Measurements from ENCODE around the gene TPBGL. TPM values are rescaled to one million over a fixed set of nuclear protein-coding genes. Genes with fewer than 3 reads are reported as not detected.
"Not testable (repeated sequence)": the region's sequence is repeated elsewhere in the genome, so short reads cannot be mapped to it uniquely, and the experiment has no call there.

The TPBGL gene
- total RNA-seq, 1 donor from 2014 or later, result 0.55 TPM

DNA sequence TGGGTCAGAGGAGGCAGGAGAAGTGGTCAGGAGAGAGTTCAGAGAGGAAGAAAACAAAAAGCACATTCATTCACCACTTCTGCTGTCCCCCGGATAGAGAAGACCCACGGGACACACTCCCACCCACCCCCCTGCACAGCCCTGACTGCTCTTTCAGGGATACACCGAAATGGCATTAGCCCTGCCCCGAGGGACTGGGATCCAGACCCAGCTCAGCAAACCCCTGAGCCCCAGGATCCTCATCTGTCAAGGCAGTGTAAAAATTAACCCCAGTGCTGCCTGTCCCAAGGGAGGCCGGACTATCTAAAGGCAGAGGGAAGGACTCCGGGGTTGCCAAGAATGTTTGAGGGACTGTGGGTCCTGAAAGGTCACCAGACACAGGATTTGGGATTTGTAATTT is 31.2 kb downstream of the TPBGL start:
- no peak for DNase-seq (ENCODE audit: low read depth)

- no peak for DNase-seq (ENCODE audit: low read depth)
Measured at GRCh38 chr11:75272391-75272790, 31.8 kb downstream of the TPBGL start.

DNA sequence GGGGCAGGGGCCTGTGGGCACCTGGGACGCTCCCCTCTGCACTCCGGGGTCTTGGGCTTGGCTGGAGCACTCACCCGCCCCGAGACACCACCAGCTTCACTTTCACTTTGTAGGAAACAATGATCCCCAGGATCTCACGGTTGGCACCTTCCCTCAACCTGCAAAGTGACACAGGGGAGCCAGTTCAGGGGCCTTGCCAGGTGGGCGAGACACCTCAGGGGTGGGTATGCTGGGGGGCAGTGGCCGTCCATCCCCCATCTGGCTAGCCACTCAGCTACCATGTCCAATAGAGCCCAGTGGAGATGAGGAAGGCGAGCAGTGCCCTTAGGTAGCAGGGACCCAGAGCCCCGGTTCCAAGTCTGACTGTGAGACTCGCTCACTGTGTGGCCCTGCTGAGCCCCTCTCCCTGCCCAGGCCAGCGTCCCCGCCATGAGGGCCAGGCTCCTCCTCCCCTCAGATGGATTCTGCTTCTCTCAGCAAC is 32.3 kb downstream of the TPBGL start:
- DNase-seq (ENCODE audit: low read depth), result no peak

GRCh38 chr11:75273411-75274391 is 33.1 kb downstream of the TPBGL start:
- DNase-seq (ENCODE audit: low read depth), result no peak

DNA sequence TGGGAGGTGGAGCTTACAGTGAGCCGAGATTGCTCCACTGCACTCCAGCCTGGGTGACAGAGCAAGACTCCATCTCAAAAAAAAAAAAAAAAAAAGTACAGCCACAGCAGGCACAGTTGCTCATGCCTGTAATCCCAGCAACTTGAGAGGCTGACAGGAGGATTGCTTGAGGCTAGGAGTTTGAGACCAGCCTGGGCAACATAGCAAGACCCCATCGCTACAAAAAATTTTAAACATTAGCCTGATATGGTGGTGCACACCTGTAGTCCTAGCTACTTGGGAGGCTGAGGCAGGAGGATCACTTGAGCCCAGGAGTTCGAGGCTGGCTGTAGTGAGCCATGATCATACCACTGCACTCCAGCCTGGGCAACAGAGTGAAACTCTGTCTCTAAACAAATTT is 34.1 kb downstream of the TPBGL start:
- DNase-seq (ENCODE audit: low read depth), result not testable (repeated sequence)

- no peak for DNase-seq (ENCODE audit: low read depth)
Measured at GRCh38 chr11:75275581-75275980, 35.0 kb downstream of the TPBGL start.

DNA sequence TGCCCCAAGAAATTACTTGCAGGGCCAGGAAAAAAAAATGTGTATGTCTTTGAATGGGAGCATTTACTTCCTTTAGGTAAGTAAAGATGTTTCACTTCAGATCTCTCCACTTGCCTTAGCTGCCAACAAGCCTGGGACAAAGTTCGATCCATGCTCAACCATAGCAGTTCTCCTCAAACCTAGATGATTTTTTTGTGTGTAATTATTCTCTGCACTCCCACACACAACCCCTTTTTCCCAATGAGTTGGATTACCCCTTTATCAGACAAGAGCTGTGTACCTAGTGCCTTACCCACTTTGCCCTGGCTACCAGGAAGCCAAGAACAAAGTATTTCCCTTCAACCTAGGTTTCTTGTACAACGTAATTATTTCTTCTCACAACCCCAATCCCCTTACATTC is 35.6 kb downstream of the TPBGL start:
- no peak for DNase-seq (ENCODE audit: low read depth)

DNA sequence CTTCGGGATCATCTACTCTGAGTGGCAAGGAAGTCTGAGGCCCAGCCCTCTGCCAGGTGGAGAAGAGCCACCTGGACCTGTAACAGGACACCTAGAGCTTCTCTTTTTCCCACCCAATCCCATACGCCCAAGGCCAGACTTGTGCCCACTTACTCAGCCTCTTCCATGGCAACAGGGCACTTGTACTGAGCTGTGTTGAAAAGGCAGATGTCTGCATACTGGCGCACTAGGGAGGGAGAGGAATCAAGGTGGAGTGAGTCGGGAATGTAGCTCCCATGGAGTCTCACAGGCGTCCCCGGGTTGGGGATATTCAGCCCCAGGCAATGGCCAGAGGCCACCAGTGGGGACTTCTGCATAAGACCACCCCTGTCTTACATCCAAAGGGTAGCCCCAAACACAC is 36.1 kb downstream of the TPBGL start:
- DNase-seq (ENCODE audit: low read depth), result no peak

- DNase-seq (ENCODE audit: low read depth), result no peak
Measured at GRCh38 chr11:75277211-75277805, 36.7 kb downstream of the TPBGL start.

DNA sequence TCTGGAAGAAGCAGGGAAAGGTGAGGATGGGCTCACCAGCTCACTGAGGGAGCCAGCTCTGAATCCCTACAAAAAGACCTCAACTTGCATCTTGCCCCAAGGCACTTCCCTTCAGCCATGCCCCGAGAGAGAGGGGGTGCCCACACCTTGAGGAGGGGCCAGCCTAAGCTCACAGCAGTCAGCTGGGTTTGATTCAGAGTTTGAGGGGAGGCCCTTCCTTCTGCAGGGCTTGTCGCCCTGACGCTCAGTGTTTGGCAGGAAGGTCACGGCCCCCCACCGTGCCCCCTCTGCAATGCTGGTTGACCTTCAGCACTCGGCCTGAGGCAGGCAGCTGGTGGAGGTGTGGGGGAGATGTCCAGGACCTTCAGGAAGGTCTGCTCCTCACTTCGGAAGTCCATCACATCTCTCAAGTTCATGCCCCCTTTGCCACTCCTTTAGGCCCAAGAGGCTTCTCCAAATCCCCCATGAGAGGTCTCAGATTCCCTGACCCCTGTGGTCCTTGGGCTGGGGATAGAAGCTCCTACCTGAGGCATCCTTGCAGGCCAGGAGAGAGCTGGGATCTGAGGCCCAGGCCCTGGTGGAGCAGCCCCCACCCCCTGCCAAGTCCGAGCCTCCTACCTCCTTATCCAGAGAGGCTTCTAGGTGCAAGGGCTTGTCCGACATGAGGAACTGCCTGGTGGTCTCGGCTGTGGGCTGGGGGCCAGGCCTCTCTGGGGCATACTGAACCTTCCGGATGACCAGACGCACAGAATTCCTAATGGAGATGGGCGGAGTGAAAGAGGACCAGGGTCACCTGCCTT is 37.6 kb downstream of the TPBGL start:
- DNase-seq (ENCODE audit: low read depth), result no peak

DNA sequence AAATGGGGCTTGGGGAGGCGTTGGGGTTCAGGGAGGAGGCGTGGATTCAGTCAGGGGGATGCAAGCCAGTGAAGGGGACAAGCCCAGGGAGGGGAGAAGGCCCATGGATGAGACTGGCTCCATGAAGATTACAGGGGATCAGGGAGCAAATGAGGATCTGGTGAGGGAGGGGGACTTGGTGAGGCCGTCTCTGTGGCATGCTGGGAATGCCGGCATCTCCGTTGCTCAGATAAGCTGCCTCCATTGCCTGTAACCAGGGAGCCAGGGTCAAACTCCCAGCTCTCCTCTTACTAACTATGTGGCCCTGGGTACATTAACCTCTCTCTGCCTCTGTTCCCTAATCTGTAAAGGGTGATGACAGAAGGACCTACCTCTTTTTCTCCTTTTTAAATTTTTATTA is 38.7 kb downstream of the TPBGL start:
- no peak for DNase-seq (ENCODE audit: low read depth)

DNA sequence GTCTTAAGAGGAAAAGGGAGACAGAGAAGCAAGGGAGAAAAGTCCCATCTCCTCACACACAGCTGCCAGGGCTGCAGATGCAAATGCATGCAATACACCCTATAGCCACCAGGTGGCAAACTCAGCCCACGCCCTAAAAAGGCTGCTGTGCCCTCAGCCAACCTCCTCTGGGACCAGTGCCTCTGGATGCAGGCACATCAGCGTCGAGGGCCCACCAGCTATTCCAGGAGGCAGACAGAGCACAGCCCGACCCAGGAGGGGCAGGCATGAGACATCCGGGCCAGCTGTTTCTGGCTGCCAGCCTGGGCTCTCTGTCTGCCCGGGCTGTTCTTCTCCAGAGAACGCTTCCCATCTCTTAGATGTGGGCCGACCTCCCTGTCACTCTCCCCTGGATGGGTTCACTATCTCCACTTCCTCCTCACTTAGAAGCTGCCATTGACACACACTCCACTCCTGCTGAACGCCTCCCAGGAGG is 39.7 kb downstream of the TPBGL start:
- DNase-seq (ENCODE audit: low read depth), result peak; percentile 43

DNA sequence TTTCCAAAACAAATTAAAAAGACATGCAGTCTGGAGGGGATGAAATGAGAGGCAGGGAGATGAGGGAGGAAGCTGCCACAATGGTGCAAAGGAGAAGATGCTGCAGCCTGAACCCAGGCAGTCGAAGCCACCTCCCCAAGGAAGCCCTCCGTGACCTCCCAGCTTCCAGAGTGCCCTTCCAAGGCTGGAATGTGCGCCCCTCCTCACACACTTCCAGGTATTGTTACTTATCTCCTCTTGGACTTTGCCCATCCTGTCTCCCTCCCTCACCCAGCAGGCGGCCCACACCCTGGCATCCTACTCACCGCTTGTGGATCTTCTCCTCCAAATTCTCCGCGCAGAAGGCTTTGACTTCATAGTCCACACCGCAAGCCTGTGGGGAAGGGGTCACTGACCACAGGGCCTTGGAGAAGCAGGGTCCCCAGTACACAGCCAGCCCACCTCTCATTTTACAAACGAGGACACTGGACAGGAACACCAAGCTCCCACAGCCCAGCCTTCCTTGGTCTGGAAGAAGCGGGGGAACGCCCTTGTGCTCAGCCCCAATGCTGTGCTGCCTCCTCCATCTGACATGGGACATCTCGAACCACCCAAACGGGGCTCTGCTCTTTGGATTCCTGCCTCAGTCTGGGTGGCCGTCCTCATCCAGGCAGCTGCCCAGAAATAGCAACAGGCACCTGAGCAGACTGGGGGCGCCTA is 40.3 kb downstream of the TPBGL start:
- no peak for DNase-seq (ENCODE audit: low read depth)

DNA sequence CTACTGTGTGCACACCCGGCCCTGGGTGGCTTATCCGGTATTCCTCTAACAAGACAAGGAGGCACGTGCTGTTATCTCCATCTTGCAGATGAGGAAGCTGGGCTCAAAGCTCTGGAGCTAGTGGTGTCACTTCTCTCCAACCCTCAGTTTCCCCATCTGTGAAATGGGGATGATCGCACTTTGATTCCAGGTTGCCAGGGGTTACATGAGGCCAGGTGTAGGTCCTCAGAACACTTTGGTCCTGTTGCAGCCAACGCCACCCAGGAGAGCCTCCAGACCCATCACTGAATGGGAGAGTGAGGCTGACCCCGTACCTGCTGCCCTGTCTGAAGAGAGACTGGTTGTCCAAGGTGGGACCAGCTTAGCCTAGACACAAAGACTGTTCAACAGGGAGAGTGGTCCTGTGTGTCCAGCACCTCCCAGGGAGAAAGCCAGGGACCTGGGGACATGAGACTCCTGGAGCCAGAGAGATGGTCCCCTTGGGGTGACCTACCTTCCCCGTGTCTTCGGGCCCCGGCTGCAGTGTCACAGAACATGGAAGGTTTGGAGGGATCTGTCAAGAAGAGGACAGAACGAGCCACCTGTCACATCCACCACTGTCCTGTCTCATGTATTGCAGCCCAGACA is 41.0 kb downstream of the TPBGL start:
- DNase-seq (ENCODE audit: low read depth), result no peak

- DNase-seq (ENCODE audit: low read depth), result no peak
Measured at GRCh38 chr11:75283391-75283931, 42.9 kb downstream of the TPBGL start.

DNA sequence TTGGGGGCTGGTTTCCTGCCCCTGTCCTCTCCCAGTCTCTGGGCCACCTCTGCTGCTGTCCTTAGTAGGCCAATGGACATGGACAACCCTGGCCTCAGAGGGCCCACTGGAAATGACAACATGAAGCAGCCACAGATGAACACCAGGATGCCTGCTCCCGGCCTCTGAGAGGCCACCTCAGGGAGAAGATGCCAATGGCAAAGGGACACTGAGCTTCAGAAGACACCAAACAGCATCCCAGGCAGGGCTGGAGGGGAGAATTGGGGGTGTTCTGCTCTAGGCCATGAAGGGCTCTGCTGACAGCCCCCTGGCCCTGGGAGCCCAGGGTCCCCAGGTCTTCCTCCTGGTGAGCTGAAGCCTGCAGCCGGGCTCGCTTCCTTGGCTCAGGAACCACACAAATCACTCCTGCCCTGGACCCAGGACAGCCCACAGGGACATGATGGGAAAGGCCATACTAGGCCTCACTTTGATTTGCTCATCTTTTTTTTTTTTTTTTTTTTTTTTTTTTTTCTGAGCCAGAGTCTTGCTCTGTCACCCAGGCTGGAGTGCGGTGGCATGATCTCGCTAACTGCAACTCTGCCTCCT is 45.3 kb downstream of the TPBGL start:
- no peak for DNase-seq (ENCODE audit: low read depth)

DNA sequence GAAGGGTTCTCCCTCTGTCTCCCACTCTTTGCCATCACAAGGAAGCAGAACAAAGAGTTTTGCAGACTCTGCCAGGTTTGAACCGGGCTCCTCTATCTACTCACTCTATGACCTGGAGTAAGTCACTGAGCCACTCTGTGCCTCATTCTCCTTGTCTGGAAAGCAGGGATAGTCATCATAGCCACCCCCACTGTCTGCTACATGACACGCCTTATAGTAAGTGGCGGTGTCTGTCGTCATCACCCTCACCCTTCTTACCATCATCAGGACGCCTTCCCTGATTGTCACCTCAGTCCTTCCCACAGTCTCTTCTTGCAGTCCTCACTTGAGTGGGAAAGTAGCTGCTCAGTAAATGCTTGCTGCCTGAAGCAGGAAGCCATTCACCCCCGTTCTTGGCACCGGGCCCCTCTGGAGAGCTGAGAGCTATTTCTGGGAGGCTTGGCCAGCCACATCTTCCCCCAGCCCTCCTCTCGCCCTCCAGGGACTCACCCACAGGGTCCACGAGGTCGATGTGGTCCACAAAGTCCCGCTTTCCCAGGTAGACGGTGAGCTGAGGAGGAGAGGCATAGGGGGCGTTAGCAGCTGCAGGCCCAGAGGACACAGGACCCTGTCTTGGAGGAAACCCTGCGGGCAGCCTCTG is 46.4 kb downstream of the TPBGL start:
- no peak for DNase-seq (ENCODE audit: low read depth)

DNA sequence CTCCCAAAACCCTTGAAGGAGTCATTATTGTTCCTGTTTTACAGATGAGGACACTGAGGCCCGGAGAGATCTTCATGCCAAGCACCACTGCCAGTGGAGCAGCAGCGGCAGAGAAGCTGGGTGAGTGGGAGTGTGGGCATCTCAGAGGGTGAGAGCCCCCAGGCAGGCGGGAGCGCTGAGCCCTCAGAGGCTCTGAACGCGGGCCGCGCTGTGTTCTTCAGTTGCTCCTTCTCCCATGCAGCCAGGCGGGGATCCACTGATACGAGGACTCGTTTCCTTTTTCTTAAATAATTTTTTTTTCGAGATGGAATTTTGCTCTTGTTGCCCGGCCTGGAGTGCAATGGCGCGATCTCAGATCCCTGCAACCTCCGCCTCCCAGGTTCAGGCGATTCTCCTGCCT is 47.0 kb downstream of the TPBGL start:
- no peak for DNase-seq (ENCODE audit: low read depth)

DNA sequence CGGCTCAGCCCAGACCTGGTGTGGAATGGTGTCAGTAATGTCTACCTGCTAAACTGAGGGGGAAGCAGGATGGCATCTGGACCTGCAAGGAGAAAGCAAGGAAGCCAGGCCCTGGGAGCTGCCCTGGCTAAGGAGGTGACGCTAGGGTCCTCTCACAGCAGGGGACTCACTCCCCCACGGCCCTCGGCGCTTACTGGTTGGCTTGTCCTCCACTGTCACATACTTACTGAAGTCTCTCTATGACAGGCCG is 48.9 kb downstream of the TPBGL start:
- no peak for DNase-seq (ENCODE audit: low read depth)

GRCh38 chr11:75289919-75290318 is 49.3 kb downstream of the TPBGL start:
- DNase-seq (ENCODE audit: low read depth), result no peak
